Endothelial cell of umbilical vein (primary cell): ENCODE results near the gene B3GALT5. TPM values are rescaled to one million over a fixed set of nuclear protein-coding genes. Genes with fewer than 3 reads are reported as not detected.

Experiments used
- BruUV-seq: library from RNA; stranded (reverse); fragments of 400-500 nt; replicated peaks from 2 replicates; lab custom pipeline; 2021; lab: Mats Ljungman, UMichigan
- CTCF ChIA-PET: fragments of 300-600, 350-600 bp; sonication (Branson Sonifier 250); formaldehyde crosslinking; loops from one replicate; lab custom pipeline; 2021; ENCODE audit warnings: antibody characterized with exemption, inconsistent platforms; lab: Charles Lee
- POLR2A ChIA-PET: fragments of 300-600, 350-600 bp; sonication (Branson Sonifier 250); formaldehyde crosslinking; loops from one replicate; lab custom pipeline; 2021; ENCODE audit warnings: antibody characterized with exemption, inconsistent platforms; lab: Charles Lee
- DNase-seq: peaks from one replicate; pipeline ENCODE4 v3.0.0-alpha.2; 2011; ENCODE audit warnings: low read depth, low spot score
- FAIRE-seq: peaks from 2 replicates; lab custom pipeline; 2011; peaks lifted over from hg19 to GRCh38; lab: Jason Lieb, UNC
- H2AFZ ChIP-seq: 2 replicates; pipeline ENCODE4 v1.6.0; 2012; ENCODE audit warnings: low read depth, low read length, control low read depth, inconsistent platforms
- H3K27ac ChIP-seq: 2 replicates; pipeline ENCODE4 v1.5.1; 2011; ENCODE audit warnings: low read depth, mild to moderate bottlenecking, control low read depth, low read length, moderate library complexity; ENCODE audit not compliant: insufficient read depth
- H3K27me3 ChIP-seq, 2 experiments: 2 replicates each; pipeline versions ENCODE4 v1.6.0 to v1.6.1; 2011; ENCODE audit warnings: low read length in 2 of 2, mixed read lengths in 1 of 2; ENCODE audit not compliant: control insufficient read depth in 2 of 2, insufficient read depth in 2 of 2
- H3K36me3 ChIP-seq, 2 experiments: 2 replicates in 1 of 2; 3 replicates in 1 of 2; pipeline ENCODE4 v1.5.1; 2011; ENCODE audit warnings: low read length in 2 of 2, mild to moderate bottlenecking in 1 of 2, moderate library complexity in 1 of 2; ENCODE audit not compliant: control insufficient read depth in 2 of 2, insufficient read depth in 2 of 2; ENCODE audit errors: extremely low read depth in 1 of 2
- H3K4me1 ChIP-seq: 3 replicates; pipeline ENCODE4 v1.5.1; 2011; ENCODE audit warnings: mild to moderate bottlenecking, low read length; ENCODE audit not compliant: control insufficient read depth, insufficient read depth; ENCODE audit errors: extremely low read depth
- H3K4me2 ChIP-seq: 2 replicates; pipeline ENCODE4 v1.6.1; 2011; ENCODE audit warnings: low read length, control low read depth, mixed read lengths; ENCODE audit not compliant: insufficient read depth
- H3K4me3 ChIP-seq, 3 experiments: fragments of 200-600 bp in 1 of 3; sonication (generic), shearing (Covaris generic) in 1 of 3; replicated peaks in 1 of 3; 2 replicates each; pipeline ENCODE4 v1.5.1; 2011 to 2016; ENCODE audit warnings: control low read depth in 3 of 3, low read length in 3 of 3, mild to moderate bottlenecking in 2 of 3, inconsistent platforms in 1 of 3, low read depth in 1 of 3, moderate library complexity in 1 of 3; ENCODE audit not compliant: insufficient read depth in 1 of 3
- H3K79me2 ChIP-seq: 2 replicates; pipeline ENCODE4 v1.6.0; 2012; ENCODE audit warnings: low read length, inconsistent platforms; ENCODE audit not compliant: control insufficient read depth, insufficient read depth
- H3K9ac ChIP-seq: replicated peaks from 2 replicates; pipeline ENCODE3; 2011; ENCODE audit warnings: low read length, control low read depth; ENCODE audit not compliant: insufficient read depth; ENCODE audit errors: extremely low read depth
- H3K9me1 ChIP-seq: replicated peaks from 3 replicates; pipeline ENCODE4 v1.6.0; 2011; ENCODE audit warnings: mild to moderate bottlenecking, low read length; ENCODE audit not compliant: control insufficient read depth, insufficient read depth; ENCODE audit errors: extremely low read depth
- H3K9me3 ChIP-seq: replicated peaks from 2 replicates; pipeline ENCODE4 v1.5.1; 2012; ENCODE audit warnings: low read length, inconsistent platforms; ENCODE audit not compliant: control insufficient read depth, insufficient read depth
- H4K20me1 ChIP-seq: replicated peaks from 2 replicates; pipeline ENCODE3; 2011; ENCODE audit warnings: mild to moderate bottlenecking, low read length; ENCODE audit not compliant: control insufficient read depth, insufficient read depth; ENCODE audit errors: extremely low read depth
- EZH2 ChIP-seq: IDR thresholded peaks from 2 replicates; pipeline ENCODE4 v1.6.1; 2012; ENCODE audit warnings: borderline replicate concordance, low read depth, mild to moderate bottlenecking, moderate library complexity, low read length, inconsistent platforms; ENCODE audit not compliant: severe bottlenecking
- FOS ChIP-seq: IDR thresholded peaks from 2 replicates; pipeline ENCODE4 v1.6.1; 2011; ENCODE audit warnings: mild to moderate bottlenecking, low read length, moderate library complexity, borderline replicate concordance; ENCODE audit not compliant: insufficient read depth
- GATA2 ChIP-seq: IDR thresholded peaks from 2 replicates; pipeline ENCODE4 v1.7.0; 2011; ENCODE audit warnings: low read depth, mild to moderate bottlenecking, moderate library complexity, mixed read lengths, low read length; ENCODE audit not compliant: insufficient read length, insufficient read depth
- JUN ChIP-seq: IDR thresholded peaks from 2 replicates; pipeline ENCODE4 v1.6.1; 2011; ENCODE audit warnings: borderline replicate concordance, low read depth; ENCODE audit not compliant: insufficient read length, insufficient read depth
- MYC ChIP-seq: IDR thresholded peaks from one replicate; pipeline ENCODE4 v1.6.1; 2011; ENCODE audit warnings: mild to moderate bottlenecking, low read depth, low read length
- POLR2A ChIP-seq: IDR thresholded peaks from 2 replicates; pipeline ENCODE4 v1.6.1; 2012; ENCODE audit warnings: low read depth, mild to moderate bottlenecking, control low read depth, low read length
- POLR2AphosphoS5 ChIP-seq: IDR thresholded peaks from 2 replicates; pipeline ENCODE4 v1.6.1; 2012; ENCODE audit warnings: low read depth, mild to moderate bottlenecking, control low read depth, low read length, moderate library complexity; ENCODE audit not compliant: insufficient read depth
- dilution Hi-C: fragments of 300-500 bp; cut with MboI; formaldehyde crosslinking; loops from one replicate; pipeline ENCODE4 v1.15.0; 2019; ENCODE audit warnings: low sequenced_read_pairs; ENCODE audit not compliant: extremely low pct_ligation_motif_present
- intact Hi-C: fragments of 100-400 bp; cut with micrococcal nuclease; formaldehyde crosslinking; loops from one replicate; pipeline ENCODE4 v1.10.0; 2022
- polyA plus RNA-seq, 4 experiments: library from polyadenylated mRNA; depleted of rRNA in 3 of 4; stranded (reverse) in 3 of 4; unstranded in 1 of 4; fragments of >200 nt; gene quantifications; 2 replicates each; pipeline versions ENCODE4 v1.2.1 to v1.2.3, GENCODE V29; 2011 to 2012; ENCODE audit warnings: missing spikeins in 1 of 4
- total RNA-seq: library from RNA; stranded (reverse); gene quantifications from 2 replicates; pipeline ENCODE4 v1.2.3, GENCODE V29; 2021
- TF ChIP-seq, protein P1 (sequence below), 2 donors: IDR thresholded peaks; 1 replicate in 1 of 2; 2 replicates in 1 of 2; pipeline ENCODE4 v1.5.1; 2011; ENCODE audit warnings: low read length in 2 of 2, mild to moderate bottlenecking in 2 of 2, moderate library complexity in 2 of 2, control low read depth in 1 of 2, inconsistent platforms in 1 of 2, low read depth in 1 of 2; ENCODE audit not compliant: insufficient read depth in 1 of 2; ENCODE audit errors: extremely low read depth in 1 of 2
- TF ChIP-seq, protein P2 (sequence below): IDR thresholded peaks from 2 replicates; pipeline ENCODE4 v1.6.1; 2011; ENCODE audit not compliant: insufficient read depth, insufficient read length

Gene B3GALT5
- total and polyA plus RNA-seq, 2 donors (not counting 3 experiments of a cell fraction or from before 2014, with no cell fraction given) = 0.04 TPM; not detected in 1

- no peaks in the 10 kb centered on the region for H3K36me3 ChIP-seq
- no TSS peak for BruUV-seq
- FAIRE-seq = no peak
- H3K9ac ChIP-seq = no peak overlapping the region
- H3K27ac ChIP-seq = no peak overlapping the region
- H3K27me3 ChIP-seq = no peaks in the 10 kb centered on the region
- DNase-seq = no peak
- no peak overlapping the region for H2AFZ ChIP-seq
- H3K4me3 ChIP-seq = no peak overlapping the region
- dilution Hi-C loops (no loop called here), intact Hi-C loops (no loop called here)
- H3K4me2 ChIP-seq = no peak overlapping the region
- POLR2A ChIA-PET = no interaction called here
- no peak for TF ChIP-seq MYC
- no peaks in the 10 kb centered on the region for H3K9me1 ChIP-seq
- CTCF ChIA-PET = no interaction called here
- H3K4me1 ChIP-seq = peaks cover 13% of the 10 kb centered on the region
- no peaks in the 10 kb centered on the region for H4K20me1 ChIP-seq
- H3K79me2 ChIP-seq = no peaks in the 10 kb centered on the region
- H3K9me3 ChIP-seq = no peaks in the 10 kb centered on the region
Observed at GRCh38 chr21:39661740-39662139, 49.0 kb downstream of the B3GALT5 start.

- H4K20me1 ChIP-seq = no peaks in the 10 kb centered on the region
- H3K27me3 ChIP-seq = no peaks in the 10 kb centered on the region
- no peaks in the 10 kb centered on the region for H3K9me1 ChIP-seq
- H3K9me3 ChIP-seq = no peaks in the 10 kb centered on the region
- intact Hi-C loops = no loop called here
- no peak overlapping the region for H3K27ac ChIP-seq
- ChIA-PET POLR2A (no interaction called here), CTCF (no interaction called here)
- no peak for DNase-seq
- no peak overlapping the region for H3K4me2 ChIP-seq
- no TSS peak for BruUV-seq
- no peaks in the 10 kb centered on the region for H3K79me2 ChIP-seq
- no peak overlapping the region for H3K9ac ChIP-seq
- H3K36me3 ChIP-seq = no peaks in the 10 kb centered on the region
- peaks cover 13% of the 10 kb centered on the region for H3K4me1 ChIP-seq
- dilution Hi-C loops = no loop called here
- FAIRE-seq = no peak
- no peak overlapping the region for H3K4me3 ChIP-seq
- no peak overlapping the region for H2AFZ ChIP-seq
- TF ChIP-seq EZH2 = no peak
- no peak for TF ChIP-seq FOS
- TF ChIP-seq, protein P1, sequence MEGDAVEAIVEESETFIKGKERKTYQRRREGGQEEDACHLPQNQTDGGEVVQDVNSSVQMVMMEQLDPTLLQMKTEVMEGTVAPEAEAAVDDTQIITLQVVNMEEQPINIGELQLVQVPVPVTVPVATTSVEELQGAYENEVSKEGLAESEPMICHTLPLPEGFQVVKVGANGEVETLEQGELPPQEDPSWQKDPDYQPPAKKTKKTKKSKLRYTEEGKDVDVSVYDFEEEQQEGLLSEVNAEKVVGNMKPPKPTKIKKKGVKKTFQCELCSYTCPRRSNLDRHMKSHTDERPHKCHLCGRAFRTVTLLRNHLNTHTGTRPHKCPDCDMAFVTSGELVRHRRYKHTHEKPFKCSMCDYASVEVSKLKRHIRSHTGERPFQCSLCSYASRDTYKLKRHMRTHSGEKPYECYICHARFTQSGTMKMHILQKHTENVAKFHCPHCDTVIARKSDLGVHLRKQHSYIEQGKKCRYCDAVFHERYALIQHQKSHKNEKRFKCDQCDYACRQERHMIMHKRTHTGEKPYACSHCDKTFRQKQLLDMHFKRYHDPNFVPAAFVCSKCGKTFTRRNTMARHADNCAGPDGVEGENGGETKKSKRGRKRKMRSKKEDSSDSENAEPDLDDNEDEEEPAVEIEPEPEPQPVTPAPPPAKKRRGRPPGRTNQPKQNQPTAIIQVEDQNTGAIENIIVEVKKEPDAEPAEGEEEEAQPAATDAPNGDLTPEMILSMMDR (IDR thresholded peaks at IDR 0.05; ENCODE audit: extremely low read depth in 1 of 2, insufficient read depth in 1 of 2, low read depth in 1 of 2, low read length in 2 of 2) = no peak
- TF ChIP-seq, protein P2, sequence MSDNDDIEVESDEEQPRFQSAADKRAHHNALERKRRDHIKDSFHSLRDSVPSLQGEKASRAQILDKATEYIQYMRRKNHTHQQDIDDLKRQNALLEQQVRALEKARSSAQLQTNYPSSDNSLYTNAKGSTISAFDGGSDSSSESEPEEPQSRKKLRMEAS = no peak
- TF ChIP-seq JUN = no peak
- no peak for TF ChIP-seq MYC
- TF ChIP-seq POLR2A = no peak
- TF ChIP-seq POLR2AphosphoS5 = no peak
- no peak for TF ChIP-seq GATA2
Observed at GRCh38 chr21:39662411-39662953, 49.7 kb downstream of the B3GALT5 start.
